NCI-H128 (cell line): ENCODE data around the gene SLC25A42.
"Not testable (repeated sequence)": the region's sequence is repeated elsewhere in the genome, so short reads cannot be mapped to it uniquely, and the experiment has no call there.

ENCODE experiments used
- DNase-seq: peaks from one replicate; lab custom pipeline; 2025; ENCODE audit not compliant: unreplicated experiment; lab: John Stamatoyannopoulos, UW

Gene SLC25A42

DNA sequence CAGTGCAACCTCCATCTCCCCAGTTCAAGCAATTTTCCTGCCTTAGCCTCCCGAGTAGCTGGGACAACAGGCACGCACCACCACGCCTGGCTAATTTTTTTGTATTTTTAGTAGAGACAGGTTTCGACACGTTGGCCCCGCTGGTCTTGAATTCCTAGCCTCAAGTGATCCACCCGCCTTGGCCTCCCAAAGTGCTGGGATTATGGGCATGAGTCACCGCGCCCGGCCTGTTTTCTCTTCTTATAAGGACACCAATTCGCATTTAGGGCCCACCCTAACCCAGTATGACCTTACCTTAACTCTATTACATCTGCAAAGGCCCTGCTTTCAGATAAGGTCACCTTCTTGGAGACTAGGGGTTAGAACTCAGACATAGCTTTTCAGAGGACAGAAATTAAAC is 39.4 kb downstream of the SLC25A42 start:
- DNase-seq, result no peak

DNA sequence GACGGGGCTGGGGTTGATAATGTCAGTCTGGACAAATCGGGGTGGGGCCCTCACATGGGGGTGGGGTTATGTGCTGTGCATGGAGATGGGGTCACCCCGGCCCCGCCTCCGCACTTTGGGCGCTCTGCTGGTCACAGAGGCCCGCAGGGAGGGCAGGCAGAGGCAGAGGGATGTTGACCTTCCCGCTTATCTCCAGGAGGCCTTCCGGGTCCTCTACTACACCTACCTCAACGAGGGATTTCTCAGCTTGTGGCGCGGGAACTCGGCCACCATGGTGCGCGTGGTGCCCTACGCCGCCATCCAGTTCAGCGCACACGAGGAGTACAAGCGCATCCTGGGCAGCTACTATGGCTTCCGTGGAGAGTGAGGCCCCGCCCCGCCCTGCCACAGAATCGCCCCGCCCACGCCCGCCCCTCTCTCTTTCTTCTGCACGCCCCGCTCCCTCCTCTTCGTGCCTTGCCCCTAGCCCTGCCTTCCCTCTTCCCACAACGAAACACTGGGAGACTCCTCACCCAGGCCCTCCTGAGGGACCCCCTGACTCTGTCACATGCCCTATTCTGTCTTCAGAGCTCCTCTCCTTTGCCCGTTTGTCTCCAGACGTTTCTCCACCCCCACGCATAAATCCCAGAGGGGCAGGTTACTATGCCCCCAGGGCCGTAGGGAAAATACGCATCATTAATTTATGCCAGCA is 41.7 kb downstream of the SLC25A42 start:
- no peak for DNase-seq

DNA sequence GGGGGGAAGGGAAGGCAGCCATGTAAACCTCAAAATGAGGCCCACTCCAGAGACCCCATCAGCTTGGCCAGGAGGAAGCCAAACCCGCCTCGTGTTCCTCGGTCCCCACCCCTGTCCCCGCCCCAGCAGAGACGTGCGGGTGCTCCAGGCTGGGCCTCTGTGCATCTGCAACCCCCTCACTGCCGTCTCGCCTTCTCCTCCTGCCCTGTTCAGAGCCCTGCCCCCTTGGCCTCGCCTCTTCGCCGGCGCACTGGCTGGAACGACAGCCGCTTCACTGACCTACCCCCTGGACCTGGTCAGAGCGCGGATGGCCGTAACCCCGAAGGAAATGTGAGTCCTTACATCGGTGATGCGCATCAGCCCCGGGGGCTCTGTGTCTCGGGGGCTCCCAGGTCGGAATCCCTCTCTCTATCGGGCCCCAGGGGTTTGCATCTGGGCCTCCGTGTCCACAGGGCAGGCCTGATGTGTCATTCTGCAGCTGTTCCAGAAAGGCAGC is 42.3 kb downstream of the SLC25A42 start:
- DNase-seq, result no peak

DNA sequence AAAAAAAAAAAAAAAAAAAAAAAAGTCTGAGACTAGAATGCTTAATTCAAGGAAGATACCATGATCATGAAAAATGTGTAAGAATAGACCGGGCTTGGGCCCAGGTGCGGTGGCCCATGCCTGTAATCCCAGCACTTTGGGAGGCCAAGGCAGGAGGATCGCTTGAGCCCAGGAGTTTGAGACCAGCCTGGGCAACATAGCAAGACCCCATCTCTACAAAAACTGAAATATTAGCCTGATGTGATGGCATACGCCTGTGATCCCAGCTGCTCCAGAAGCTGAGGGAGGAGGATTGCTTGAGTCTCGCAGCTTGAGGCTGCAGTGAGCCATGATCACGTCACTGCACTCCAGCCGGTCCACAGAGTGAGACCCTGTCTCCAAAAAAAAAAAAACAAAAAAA is 43.1 kb downstream of the SLC25A42 start:
- DNase-seq, result not testable (repeated sequence)

DNA sequence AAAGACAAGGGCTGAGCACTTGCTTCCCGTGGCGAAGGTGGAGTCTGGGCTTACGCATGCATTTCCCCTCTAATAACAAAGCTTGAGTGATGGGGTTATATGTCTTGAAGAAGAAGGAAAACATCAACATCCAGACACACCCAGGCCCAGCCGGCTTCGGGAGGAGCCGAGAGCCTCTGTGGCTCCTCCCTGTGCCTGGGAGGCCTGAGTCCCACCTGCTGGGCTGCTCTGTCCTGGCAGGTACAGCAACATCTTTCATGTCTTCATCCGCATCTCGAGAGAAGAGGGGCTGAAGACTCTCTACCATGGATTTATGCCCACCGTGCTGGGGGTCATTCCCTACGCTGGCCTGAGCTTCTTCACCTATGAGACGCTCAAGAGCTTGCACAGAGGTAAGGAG is 43.9 kb downstream of the SLC25A42 start:
- DNase-seq, result no peak

DNA sequence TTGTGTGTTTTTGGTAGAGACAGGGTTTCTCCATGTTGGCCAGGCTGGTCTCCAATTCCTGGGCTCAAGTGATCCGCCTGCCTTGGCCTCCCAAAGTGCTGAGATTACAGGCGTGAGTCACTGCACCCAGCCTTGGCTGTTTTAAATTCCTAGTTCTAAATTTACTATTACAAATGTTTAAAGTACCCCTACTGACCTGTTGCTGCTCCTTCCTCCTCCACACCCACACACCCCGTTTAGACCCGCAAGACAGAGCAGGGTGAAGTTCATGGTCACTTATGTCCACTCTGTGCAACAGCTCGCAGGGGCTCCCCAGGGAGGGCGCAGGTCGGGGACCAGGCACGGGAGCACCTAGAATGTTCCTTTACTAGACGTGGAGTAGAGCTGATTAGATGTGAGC is 45.8 kb downstream of the SLC25A42 start:
- no peak for DNase-seq

DNA sequence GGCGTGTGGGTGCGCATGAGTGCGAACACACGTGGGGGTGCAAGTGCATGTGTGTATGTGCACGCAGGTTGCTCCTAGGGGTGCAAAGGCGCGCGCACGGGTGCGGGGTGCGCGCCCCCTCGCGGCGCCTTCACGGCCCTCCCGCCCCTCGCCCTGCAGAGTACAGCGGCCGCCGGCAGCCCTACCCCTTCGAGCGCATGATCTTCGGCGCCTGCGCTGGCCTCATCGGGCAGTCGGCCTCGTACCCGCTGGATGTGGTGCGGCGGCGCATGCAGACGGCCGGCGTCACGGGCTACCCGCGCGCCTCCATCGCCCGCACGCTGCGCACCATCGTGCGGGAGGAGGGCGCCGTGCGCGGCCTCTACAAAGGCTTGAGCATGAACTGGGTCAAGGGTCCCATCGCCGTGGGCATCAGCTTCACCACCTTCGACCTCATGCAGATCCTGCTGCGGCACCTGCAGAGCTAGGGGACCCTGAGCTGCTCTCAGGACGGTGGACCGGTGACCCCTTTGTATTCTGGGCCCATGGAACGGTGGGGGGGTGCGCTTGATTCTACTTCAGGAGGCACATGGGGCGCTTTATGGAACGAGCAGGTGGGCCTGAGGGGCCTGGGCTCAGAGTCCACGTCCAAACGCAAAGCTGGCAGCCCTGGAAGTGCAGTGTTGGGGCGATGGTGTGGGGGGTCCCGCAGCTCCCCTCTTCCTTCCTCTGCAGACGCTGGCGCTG is 46.8 kb downstream of the SLC25A42 start:
- no peak for DNase-seq

DNA sequence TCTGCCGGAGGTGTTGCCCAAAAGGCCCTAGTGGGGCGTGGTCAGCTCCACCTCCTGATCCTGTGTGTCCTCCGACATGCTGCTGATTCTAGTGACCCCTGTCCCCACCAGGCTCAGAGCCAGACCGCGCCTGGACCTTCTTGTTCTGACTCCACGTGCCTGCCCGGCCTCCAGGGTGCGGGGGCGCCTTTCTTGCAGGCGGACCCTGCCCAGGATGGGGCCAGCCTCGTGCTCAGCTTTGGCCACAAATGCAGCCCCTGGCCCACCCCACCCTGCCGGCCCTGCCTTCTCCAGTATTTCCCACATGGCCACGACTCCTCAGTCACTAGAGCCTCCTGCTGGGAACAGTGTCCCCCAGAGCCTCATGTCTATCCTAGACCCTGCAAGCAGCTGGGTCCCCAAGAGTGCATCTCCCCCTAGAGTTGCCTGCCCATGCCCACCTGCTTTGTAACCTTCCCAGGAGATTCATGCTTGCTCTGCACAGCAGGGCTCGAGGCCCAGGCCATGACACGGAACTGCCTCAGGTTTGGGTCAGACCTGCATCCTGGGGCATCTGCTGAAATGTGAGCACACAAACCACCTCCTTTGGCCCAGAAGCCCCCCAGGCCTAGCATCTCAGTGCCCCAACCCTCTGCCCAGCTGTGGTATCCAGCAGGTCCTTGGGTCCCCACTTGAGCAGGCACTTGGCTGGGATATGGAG is 47.5 kb downstream of the SLC25A42 start:
- no peak for DNase-seq

DNA sequence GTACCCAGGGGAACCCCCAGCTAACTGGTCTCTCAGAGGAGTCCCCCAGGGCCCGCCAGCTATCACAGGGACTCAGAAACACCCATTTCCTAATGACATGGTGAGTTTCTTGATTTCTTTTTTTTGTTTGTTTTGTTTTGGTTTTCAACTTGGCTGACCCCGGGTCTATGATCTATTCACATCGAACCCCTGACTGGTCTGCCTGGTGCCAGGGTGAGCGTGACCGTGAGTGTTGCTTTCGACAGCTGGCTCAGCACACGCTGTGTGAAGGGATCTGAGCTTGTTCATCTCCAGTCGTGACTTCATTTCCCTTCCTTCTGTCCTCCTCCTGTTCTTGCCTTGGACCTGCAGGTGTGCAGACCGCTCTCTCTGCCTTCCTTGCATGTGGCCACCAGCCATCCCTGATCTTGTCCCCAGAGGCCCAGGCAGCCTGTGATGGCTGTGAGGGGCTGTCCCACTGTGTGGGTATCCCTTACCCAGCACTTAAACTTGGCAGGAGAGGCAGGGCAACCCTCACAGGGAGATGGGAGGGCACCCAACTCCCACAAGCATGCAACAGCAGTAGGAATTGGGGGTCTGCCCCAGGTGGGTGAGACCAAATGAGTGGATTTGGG is 48.3 kb downstream of the SLC25A42 start:
- no peak for DNase-seq

DNA sequence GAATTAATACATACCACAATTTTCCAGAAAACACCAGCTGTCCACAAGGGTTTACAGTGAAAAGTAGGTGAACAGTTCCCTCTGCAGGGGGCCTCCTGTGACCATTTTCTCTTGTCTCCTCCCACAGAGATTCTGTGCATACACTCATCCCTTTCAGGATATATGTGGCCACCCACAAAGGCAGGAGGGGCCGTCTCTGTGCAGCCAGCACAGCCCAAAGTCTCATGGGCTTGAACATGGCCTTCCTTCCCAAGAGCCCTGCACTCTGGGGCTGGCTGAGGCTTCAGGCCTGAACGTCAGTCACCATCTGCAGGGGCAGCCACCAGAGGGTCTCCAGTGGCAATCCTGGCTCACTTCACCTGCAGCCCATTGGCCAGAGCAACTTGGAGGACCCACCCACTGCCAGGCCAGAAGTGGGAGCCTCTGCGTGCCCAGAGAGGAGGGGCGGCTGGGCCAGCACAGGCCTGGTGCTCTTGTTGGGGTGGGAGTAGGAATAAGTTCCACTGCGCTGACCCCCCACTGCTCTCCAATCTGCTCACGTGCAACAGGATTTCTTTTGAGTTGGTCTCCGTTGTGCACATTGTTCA is 49.3 kb downstream of the SLC25A42 start:
- DNase-seq, result no peak

DNA sequence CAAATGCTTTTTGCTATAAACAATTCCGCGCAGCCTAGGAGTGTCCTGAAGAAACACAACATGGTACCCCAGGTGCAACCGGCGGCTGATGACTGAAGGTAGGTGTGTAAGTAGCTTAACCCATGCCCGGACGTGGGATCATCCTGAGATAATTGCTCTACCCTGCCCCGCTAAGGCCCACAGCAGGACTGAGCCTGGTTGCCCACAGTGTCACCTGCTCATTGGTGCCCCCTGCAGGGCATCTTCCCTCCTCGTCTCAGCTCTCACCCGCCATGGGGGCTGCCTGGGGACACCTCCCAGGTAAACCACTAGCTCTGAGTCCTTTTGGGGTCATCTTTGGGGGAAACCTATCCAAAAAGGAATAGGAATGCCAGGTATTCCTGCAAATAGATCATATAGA is 52.2 kb downstream of the SLC25A42 start:
- DNase-seq, result no peak

DNA sequence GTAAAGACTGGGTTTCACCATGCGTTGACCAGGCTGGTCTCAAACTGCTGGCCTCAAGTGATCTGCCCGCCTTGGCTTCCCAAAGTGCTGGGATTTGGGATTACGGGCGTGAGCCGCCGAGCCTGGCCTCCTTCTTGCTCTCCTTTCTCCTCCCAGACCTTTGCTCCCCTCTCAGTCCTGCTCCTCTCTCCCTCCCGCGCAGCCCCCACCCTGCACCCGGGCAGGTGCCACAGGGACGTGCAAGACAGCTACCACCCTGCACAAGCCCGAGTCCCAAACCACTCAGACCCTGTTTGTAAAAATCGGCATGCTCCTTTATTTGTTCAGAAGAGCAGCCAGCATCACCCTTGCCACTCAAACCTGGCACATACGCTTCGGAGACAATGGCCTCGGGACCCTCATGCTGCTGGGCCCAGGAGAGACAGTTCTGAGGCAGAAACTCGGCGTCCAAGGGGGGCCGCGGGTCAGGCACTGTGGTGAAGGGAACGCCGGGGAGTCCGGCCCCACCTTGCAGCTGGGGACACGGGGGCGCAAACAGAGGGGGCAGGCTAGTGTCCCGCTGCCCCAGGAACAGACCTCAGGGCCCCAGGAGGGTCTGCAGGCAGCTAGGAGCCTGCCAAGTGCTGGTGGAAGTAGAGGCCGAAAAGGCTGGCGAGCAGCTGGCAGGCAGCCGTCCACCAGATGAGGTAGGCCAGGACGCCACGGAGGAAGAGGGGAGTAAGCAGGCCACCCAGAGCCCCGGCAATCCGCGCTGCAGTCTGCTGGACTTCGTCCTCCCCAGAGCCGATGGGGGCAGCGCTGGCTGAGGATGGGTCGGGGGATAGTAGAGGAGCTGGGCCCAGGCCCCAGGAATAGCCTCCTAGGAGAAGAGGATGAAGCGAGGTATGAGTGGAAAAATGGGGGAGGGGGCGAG is 55.8 kb downstream of the SLC25A42 start:
- no peak for DNase-seq

DNA sequence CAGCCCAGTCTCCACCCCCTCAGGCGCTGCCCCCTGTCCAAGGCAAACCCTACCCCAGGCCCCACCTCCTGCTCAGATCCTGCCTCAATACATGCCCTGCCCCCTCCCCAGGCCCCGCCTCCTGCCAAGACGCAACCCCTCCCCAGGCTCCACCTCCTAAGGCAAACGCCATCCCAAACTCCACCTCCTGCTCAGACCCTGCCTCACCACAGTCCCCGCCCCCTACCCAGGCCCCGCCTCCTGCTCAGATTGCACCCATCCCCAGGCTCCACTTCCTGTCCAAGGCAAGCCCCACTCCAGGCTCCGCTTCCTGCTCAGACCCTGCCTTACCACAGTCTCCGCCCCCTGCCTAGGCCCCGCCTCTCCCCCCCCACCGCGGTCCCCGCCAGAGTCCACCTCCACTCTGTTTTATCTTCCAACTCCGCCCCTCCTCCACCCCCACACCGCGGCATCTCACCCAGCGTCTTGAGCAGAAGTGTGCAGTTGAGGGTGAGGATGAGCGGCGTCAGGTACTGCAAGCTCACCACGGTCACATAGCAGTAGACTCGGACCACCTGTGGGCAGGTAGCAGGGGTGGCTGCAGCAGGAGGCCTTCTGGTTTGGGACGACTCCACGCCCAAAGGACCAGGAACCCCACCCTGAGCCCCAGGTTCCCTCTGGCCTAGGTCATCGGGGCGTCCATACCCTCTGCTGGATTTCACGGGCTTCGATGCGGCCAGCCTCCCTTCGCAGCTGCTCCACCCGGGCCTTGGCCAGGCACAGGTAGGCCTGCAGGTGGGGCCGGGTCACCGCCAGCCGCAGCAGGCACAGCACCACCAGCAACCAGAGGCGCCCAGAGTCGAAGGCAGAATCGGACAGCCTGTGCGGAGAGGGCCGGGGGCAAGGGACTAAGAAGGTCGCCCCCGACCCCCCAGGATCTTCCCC is 56.8 kb downstream of the SLC25A42 start:
- DNase-seq, result no peak

DNA sequence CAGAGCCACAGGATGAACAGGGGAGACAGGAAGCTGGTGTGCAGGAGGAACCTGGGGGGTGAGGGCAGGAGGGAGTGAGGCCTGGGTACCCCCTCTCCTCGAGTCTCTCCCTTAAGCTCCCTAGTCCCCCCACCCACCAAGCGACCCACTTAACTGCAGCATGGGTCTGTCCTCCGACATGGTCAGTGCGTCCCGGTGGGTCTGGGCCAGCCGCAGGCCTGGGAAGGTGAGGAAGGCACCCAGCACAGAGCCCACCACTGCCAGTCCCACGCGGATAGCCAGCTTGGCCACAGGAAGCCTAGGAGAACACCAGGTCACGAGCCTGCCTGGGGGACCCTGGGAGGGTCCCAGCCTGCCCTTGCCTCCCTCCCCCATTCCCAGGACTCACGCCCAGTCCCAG is 57.6 kb downstream of the SLC25A42 start:
- DNase-seq, result no peak

DNA sequence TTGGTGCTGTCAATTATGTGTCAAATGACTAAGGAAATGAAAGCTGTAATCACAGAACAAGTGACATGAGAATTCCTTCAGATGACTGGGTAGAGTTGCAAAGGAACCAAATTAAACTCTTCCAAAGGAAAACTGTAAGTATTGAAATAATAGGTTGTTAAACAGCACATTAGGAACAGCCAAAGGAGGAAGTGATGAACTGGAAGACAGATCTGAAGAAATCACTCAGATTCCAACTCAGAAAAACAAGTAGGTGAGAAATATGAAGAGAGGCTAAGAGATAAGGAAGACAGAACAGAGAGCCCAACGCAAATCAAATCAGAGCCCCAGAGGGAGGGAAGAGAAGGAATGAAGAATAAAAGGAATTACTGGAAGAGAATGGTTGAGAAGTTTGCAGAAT is 59.1 kb downstream of the SLC25A42 start:
- no peak for DNase-seq

DNA sequence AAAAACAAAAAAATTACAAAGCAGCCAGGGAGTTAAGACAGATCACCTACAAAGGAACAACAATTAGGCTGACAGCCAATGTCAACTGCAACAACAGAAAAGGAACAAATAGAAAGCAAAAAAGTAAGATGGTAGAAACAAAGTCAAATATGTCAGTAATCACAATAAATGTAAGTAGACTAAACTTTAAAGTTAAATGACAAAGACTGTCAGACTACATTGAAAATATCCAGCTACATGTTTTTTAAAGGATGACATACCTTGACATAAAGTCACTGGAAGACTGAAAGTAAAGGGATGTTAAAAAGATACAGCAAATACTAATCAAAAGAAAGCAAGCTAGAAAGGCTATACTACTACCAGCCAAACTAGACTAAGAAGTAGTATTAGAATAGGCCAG is 59.6 kb downstream of the SLC25A42 start:
- no peak for DNase-seq

DNA sequence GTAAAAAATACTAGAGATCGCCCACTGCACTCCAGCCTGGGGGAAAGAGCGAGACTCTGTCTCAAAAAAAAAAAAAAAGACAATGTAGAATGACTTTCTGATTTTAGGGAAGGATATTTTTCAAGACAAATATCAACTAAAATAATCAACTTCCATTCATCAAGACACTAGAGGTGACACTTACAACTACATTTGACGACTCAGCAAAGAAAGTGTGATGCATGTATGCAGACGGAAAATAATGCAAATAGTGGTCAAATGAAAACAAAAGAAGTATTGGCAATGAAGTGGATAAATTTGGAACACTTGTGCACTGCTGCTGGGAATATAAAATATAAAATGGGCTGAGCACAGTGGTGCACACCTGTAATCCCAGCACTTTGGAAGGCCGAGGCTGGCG is 62.3 kb downstream of the SLC25A42 start:
- DNase-seq, result no peak

DNA sequence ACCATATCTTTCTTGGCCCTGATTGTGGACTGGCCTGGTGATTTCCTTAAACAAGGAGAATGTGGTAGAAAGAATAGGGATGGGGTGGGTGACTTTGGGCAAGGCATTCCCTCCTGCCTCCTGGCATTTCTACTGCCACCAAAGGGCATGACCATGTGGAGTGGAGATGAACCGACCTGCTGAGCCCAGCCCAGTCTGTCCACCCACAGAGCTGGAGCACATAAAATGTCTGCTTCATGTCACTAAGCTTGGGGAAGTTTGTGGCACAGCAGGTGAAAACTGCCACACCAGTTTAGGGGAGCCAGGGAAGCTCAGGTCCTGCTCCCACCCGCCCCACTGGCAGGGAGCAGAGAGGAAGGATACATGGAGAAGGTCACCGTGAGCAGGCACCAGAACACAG is 68.2 kb downstream of the SLC25A42 start:
- no peak for DNase-seq

DNA sequence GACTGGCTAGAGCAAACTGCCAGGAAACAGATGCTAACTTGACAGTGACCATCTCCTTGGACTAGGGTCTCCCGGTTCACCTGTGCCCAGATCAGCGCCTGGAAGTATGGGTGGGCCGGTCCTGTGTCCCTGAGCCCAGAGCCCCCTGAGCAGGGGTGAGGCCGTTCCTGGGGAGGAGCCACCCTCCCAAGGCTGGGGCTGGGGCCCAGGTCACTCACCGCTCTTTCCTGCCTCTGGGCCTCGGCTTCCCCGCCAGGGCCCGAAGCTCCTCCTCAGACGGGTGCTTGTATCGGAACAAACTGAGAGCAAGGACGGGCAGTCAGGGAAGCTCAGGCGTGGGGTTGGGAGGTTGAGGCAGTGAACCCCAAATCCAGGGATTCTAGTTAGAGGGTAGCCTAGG is 69.1 kb downstream of the SLC25A42 start:
- no peak for DNase-seq
